ENCODE data around the gene CLRN3. TPM values are rescaled to one million over a fixed set of nuclear protein-coding genes. Genes with fewer than 3 reads are reported as not detected.
A peak's percentile ranks its signal among the peaks of the same experiment; 100 is the strongest.

Gene CLRN3
- total RNA-seq, 2 donors from 2014 or later: not detected

DNA sequence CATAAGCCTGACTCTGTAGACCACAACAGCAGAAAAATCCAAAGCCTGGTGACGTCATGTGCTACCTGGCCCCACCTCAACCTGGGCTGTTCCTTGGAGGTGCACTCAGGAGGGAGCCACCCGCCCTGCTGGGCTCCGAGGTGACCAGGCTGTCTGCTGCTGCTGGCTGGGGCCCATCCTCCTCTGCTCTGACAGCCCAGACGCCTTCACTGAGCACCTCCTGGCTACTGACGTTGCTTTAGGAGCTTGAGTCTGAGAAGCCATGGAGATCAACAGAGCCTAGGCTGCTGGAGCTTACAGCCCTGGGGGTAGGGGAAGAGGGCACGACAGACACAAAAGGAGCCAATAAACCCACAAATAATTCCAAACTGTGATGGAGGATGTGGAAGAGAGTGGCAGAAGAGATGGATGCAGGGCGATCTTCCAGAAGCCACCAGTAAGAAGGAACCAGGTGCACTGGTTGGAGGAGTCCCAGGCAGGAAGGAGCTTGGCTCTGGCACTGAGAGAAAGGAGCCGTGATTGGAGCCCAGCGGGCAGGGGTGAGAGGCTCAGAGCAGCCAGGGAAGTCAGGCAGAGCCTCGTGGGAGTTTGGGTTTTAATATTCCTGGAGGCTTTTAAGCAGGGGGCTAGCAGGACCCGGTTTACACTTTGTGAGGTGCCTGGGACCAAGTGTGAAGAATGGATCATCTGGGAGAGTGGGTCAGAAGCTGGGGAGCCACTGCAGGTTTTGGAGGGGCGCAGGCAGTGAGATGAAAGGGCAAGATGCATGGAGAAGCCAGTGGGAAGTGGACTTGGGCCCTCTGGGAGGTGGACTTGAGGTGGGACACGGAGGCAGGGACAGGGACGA lies 12.5 kb upstream of the CLRN3 start:
- TF ChIP-seq, protein P1, sequence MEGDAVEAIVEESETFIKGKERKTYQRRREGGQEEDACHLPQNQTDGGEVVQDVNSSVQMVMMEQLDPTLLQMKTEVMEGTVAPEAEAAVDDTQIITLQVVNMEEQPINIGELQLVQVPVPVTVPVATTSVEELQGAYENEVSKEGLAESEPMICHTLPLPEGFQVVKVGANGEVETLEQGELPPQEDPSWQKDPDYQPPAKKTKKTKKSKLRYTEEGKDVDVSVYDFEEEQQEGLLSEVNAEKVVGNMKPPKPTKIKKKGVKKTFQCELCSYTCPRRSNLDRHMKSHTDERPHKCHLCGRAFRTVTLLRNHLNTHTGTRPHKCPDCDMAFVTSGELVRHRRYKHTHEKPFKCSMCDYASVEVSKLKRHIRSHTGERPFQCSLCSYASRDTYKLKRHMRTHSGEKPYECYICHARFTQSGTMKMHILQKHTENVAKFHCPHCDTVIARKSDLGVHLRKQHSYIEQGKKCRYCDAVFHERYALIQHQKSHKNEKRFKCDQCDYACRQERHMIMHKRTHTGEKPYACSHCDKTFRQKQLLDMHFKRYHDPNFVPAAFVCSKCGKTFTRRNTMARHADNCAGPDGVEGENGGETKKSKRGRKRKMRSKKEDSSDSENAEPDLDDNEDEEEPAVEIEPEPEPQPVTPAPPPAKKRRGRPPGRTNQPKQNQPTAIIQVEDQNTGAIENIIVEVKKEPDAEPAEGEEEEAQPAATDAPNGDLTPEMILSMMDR (conservative IDR thresholded peaks at IDR 0.05): no peak
- H3K27me3 Mint-ChIP-seq (ENCODE audit: insufficient read depth): peaks cover 44% of the 10 kb centered on the region
- WGBS, 2 experiments (ENCODE audit: insufficient coverage in 1 of 2, insufficient read length in 1 of 2): 89 to 90% methylated on average over 11 to 13 of the region's 14 CpGs
- Histone ChIP-seq H3K9ac (ENCODE audit: extremely low read depth, low read length, poor library complexity, severe bottlenecking) (no peak overlapping the region), H3K27ac (ENCODE audit: low read depth, low read length) (no peak overlapping the region), H3K9me3 (ENCODE audit: control insufficient read depth, low read length) (no peaks in the 10 kb centered on the region), H3K4me3 (ENCODE audit: low read length) (no peak overlapping the region), H3K27me3 (ENCODE audit: control insufficient read depth, insufficient read depth, low read length, poor library complexity, severe bottlenecking) (peaks cover 35% of the 10 kb centered on the region), H3K4me1 (ENCODE audit: control insufficient read depth, insufficient read depth, low read length) (no peaks in the 10 kb centered on the region), H3K36me3 (ENCODE audit: control insufficient read depth, insufficient read depth, low read length) (no peaks in the 10 kb centered on the region)
- H3K4me3 Mint-ChIP-seq: no peak overlapping the region
- no peak overlapping the region for H3K27ac Mint-ChIP-seq
- no peaks in the 10 kb centered on the region for H3K4me1 Mint-ChIP-seq
- H3K36me3 Mint-ChIP-seq (ENCODE audit: low read depth): no peaks in the 10 kb centered on the region
- no peaks in the 10 kb centered on the region for H3K9me3 Mint-ChIP-seq
- DNase-seq: peak; percentile 36

DNA sequence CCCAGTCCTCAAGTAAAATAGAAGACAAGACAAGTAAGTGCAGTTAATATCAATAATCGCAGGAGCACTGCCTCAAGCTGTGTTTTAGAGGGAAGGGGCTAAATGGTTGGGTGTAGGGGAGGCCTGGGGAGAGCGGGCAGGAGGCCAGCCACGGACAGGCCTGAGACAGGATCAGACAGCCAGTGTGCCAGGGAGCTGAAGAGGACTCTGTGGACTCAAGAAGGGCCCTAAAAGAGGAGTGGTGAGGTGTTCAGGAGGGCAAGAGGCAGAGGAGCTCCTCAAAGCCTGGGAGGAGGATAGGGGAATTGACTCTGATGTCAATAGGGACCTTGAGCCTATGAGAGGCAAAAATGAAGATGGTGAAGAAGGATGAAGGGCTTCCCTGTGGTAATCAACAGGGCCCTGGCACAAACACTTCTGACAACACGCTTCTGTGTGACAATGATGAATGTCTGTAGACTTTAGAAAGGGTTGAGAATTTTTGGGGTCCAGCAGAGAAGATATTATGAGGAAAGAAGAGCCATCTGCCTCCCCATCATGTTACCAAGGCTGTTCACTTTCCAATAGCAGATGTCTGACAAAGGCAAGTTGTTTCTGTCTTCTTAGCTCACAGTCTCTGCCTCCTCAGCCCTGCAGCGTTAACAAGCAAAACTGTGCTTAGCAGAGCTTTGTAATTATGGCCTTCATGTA lies 11.7 kb upstream of the CLRN3 start:
- H3K27me3 ChIP-seq (ENCODE audit: control insufficient read depth, insufficient read depth, low read length, poor library complexity, severe bottlenecking): peaks cover 27% of the 10 kb centered on the region
- H3K36me3 Mint-ChIP-seq (ENCODE audit: low read depth): no peaks in the 10 kb centered on the region
- TF ChIP-seq, protein P1 (conservative IDR thresholded peaks at IDR 0.05): no peak
- DNase-seq: peak; percentile 22
- no peak overlapping the region for H3K27ac ChIP-seq (ENCODE audit: low read depth, low read length)
- H3K27me3 Mint-ChIP-seq (ENCODE audit: insufficient read depth): peaks cover 42% of the 10 kb centered on the region
- no peak overlapping the region for H3K4me3 ChIP-seq (ENCODE audit: low read length)
- H3K4me1 Mint-ChIP-seq: no peaks in the 10 kb centered on the region
- H3K9me3 Mint-ChIP-seq: no peaks in the 10 kb centered on the region
- 92 to 93% methylated on average over 5 of the region's 5 CpGs for WGBS, 2 experiments (ENCODE audit: insufficient coverage in 1 of 2, insufficient read length in 1 of 2)
- H3K9ac ChIP-seq (ENCODE audit: extremely low read depth, low read length, poor library complexity, severe bottlenecking): no peak overlapping the region
- H3K27ac Mint-ChIP-seq: no peak overlapping the region
- no peak overlapping the region for H3K4me3 Mint-ChIP-seq
- H3K4me1 ChIP-seq (ENCODE audit: control insufficient read depth, insufficient read depth, low read length): no peaks in the 10 kb centered on the region
- no peaks in the 10 kb centered on the region for H3K9me3 ChIP-seq (ENCODE audit: control insufficient read depth, low read length)
- H3K36me3 ChIP-seq (ENCODE audit: control insufficient read depth, insufficient read depth, low read length): no peaks in the 10 kb centered on the region

DNA sequence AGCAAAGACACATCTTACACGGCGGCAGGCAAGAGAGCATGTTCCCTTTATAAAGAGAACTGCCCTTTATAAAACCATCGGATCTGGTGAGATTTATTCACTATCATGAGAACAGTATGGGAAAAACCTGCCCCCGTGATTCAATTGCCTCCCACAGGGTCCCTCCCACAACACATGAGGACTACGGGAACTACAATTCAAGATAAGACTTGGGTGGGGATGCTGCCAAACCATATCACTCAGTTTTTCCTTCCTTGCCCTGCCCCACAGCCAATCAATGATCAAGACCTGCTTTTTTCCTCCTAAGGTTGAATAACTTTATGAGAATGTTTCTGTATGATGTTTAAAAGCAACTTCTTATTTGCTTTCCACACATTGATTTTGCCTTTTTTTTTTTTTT lies 11.0 kb upstream of the CLRN3 start:
- no peaks in the 10 kb centered on the region for H3K9me3 ChIP-seq (ENCODE audit: control insufficient read depth, low read length)
- TF ChIP-seq, protein P1 (conservative IDR thresholded peaks at IDR 0.05): no peak
- H3K9ac ChIP-seq (ENCODE audit: extremely low read depth, low read length, poor library complexity, severe bottlenecking): no peak overlapping the region
- H3K4me3 Mint-ChIP-seq: no peak overlapping the region
- H3K27ac ChIP-seq (ENCODE audit: low read depth, low read length): no peak overlapping the region
- peaks cover 35% of the 10 kb centered on the region for H3K27me3 Mint-ChIP-seq (ENCODE audit: insufficient read depth)
- DNase-seq: no peak
- H3K27ac Mint-ChIP-seq: no peak overlapping the region
- WGBS, 2 experiments (ENCODE audit: insufficient coverage in 1 of 2, insufficient read length in 1 of 2): 96 to 98% methylated on average over 4 to 5 of the region's 5 CpGs
- no peaks in the 10 kb centered on the region for H3K4me1 ChIP-seq (ENCODE audit: control insufficient read depth, insufficient read depth, low read length)
- H3K27me3 ChIP-seq (ENCODE audit: control insufficient read depth, insufficient read depth, low read length, poor library complexity, severe bottlenecking): peaks cover 21% of the 10 kb centered on the region
- no peaks in the 10 kb centered on the region for H3K36me3 Mint-ChIP-seq (ENCODE audit: low read depth)
- no peaks in the 10 kb centered on the region for H3K4me1 Mint-ChIP-seq
- H3K36me3 ChIP-seq (ENCODE audit: control insufficient read depth, insufficient read depth, low read length): no peaks in the 10 kb centered on the region
- no peak overlapping the region for H3K4me3 ChIP-seq (ENCODE audit: low read length)
- no peaks in the 10 kb centered on the region for H3K9me3 Mint-ChIP-seq
